K562 (cell line): ENCODE measurements around the gene GNG7. TPM values are rescaled to one million over a fixed set of nuclear protein-coding genes. Genes with fewer than 3 reads are reported as not detected.

Experiments used
- ELF2 ChIP-seq: fragments of 250-450 bp; sonication (Bioruptor Pico); IDR thresholded peaks from 2 replicates; pipeline ENCODE4 v1.5.0; 2021; ENCODE audit warnings: mild to moderate bottlenecking
- GTF3C2 ChIP-seq: IDR thresholded peaks from 3 replicates; pipeline ENCODE4 v1.6.1; 2011; ENCODE audit warnings: borderline replicate concordance, mild to moderate bottlenecking, moderate library complexity; ENCODE audit not compliant: insufficient read length; ENCODE audit errors: extremely low read depth
- MEF2A ChIP-seq: IDR thresholded peaks from 2 replicates; pipeline ENCODE4 v1.6.1; 2011; ENCODE audit warnings: low read depth, mild to moderate bottlenecking, low read length, moderate library complexity; ENCODE audit not compliant: control insufficient read depth
- MGA ChIP-seq: fragments of 450-650 bp; IDR thresholded peaks from 2 replicates; pipeline ENCODE4 v1.6.1; 2016; ENCODE audit warnings: mild to moderate bottlenecking, moderate library complexity
- PTTG1 ChIP-seq: fragments of 450-650 bp; IDR thresholded peaks from 2 replicates; pipeline ENCODE4 v1.6.1; 2016; ENCODE audit warnings: low read depth, mild to moderate bottlenecking, missing genetic modification characterization, missing compliant biosample characterization
- SRF ChIP-seq, 2 experiments: fragments of 250-450, 450-650 bp in 1 of 2; sonication (Bioruptor Pico) in 1 of 2; sonication (generic) in 1 of 2; formaldehyde crosslinking; IDR thresholded peaks; 2 replicates each; pipeline versions ENCODE4 v1.5.0 to v1.5.1; 2020 to 2022; ENCODE audit warnings: mild to moderate bottlenecking in 1 of 2, missing genetic modification reagents in 1 of 2
- SUPT5H ChIP-seq: fragments of 450-650 bp; IDR thresholded peaks from 2 replicates; pipeline ENCODE4 v1.6.1; 2016
- ZFP1 ChIP-seq: fragments of 450-650 bp; formaldehyde crosslinking; IDR thresholded peaks from 2 replicates; pipeline ENCODE4 v1.4.0; 2020; ENCODE audit warnings: mild to moderate bottlenecking, mixed read lengths
- ZNF184 ChIP-seq: sonication (generic); formaldehyde crosslinking; IDR thresholded peaks from 2 replicates; pipeline ENCODE4 v1.5.0; 2020; ENCODE audit warnings: missing genetic modification reagents
- ZNF217 ChIP-seq: sonication (generic); formaldehyde crosslinking; IDR thresholded peaks from 2 replicates; pipeline ENCODE4 v1.8.0; 2022; ENCODE audit warnings: mild to moderate bottlenecking, missing genetic modification reagents
- polyA plus RNA-seq, 8 experiments: library from polyadenylated mRNA; depleted of rRNA in 4 of 8; stranded (reverse) in 5 of 8; unstranded in 3 of 8; fragments of >200 nt; fragmentation: Nextera tagmentation in 2 of 8; fragmentation: Illumina TruSeq in 1 of 8; extraction: Ambion mirVana in 2 of 8; extraction: Trizol in 1 of 8; gene quantifications; 2 replicates each; pipeline versions ENCODE4 v1.2.1 to v1.2.3, GENCODE V29; 2011 to 2014; ENCODE audit warnings: inconsistent platforms in 1 of 8, missing spikeins in 1 of 8
- total RNA-seq, 7 experiments: library from RNA; depleted of rRNA in 6 of 7; stranded (reverse); fragments of >200 nt in 6 of 7; fragmentation: Illumina TruSeq in 2 of 7; extraction: Trizol in 2 of 7; gene quantifications; 2 replicates each; pipeline versions ENCODE4 v1.2.1 to v1.2.3, GENCODE V29; 2011 to 2021; ENCODE audit warnings: low replicate concordance in 1 of 7

Gene GNG7
- total and polyA plus RNA-seq, 9 of the 15 experiments (the other 6 are each of a cell fraction or from before 2014, with no cell fraction given): 0.01 to 0.20 (median 0.06) TPM; not detected in 1

GRCh38 chr19:2476451-2477140 is 225.9 kb downstream of the GNG7 start (continued):
- no peak for TF ChIP-seq ELF2 (CRISPR knock-in tag)
- TF ChIP-seq SUPT5H: no peak
- TF ChIP-seq ZNF217 (CRISPR knock-in tag): no peak
- no peak for TF ChIP-seq PTTG1 (tag)
- TF ChIP-seq MGA: no peak
- TF ChIP-seq ZNF184 (CRISPR knock-in tag): no peak
- no peak for TF ChIP-seq GTF3C2
- no peak for TF ChIP-seq ZFP1 (CRISPR knock-in tag)
- TF ChIP-seq SRF (CRISPR knock-in tag; IDR thresholded peaks at IDR 0.05): no peak
- TF ChIP-seq MEF2A: no peak
